H7 (cell line): Measurements from ENCODE around the gene DAAM1. TPM values are rescaled to one million over a fixed set of nuclear protein-coding genes. Genes with fewer than 3 reads are reported as not detected.

ENCODE experiments used
- DNase-seq: peaks from one replicate; pipeline ENCODE4 v3.0.0; 2012
- H3K27me3 ChIP-seq: 2 replicates; pipeline ENCODE4 v1.6.0; 2011; ENCODE audit warnings: mild to moderate bottlenecking, low read length; ENCODE audit not compliant: control insufficient read depth, insufficient read depth
- H3K36me3 ChIP-seq: replicated peaks from 2 replicates; pipeline ENCODE4 v1.5.1; 2011; ENCODE audit warnings: low read length; ENCODE audit not compliant: control insufficient read depth, insufficient read depth
- H3K4me3 ChIP-seq: 2 replicates; pipeline ENCODE4 v1.5.1; 2011; ENCODE audit warnings: low read depth, mild to moderate bottlenecking, control low read depth, low read length, moderate library complexity; ENCODE audit not compliant: insufficient read depth
- total RNA-seq: library from RNA; depleted of rRNA; stranded (reverse); fragments of >200 nt; shearing (Covaris generic); gene quantifications from 2 replicates; pipeline ENCODE4 v1.2.3, GENCODE V29; 2014

DAAM1 gene
- total RNA-seq, 1 experiment from 2014 or later: 11.4 TPM

DNA sequence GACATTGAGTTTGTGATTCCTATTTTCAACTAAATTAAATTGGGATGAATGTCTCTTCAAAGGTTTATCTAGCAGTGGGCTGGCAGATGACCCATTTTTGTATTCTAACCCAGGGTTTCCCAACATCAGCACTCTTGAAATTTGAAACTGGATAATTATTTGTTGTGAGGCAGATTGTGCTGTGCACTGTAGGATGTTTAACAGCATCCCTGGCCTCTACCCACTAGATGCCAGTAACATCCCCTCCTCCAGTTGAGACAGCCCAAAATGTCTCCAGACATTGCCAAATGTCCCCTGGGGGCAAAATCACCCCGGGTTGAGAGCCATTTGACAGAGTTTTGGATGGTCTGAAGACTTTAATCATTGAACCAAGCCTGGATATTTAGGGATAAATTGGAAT lies 11.1 kb downstream of the DAAM1 start:
- Histone ChIP-seq H3K4me3 (no peak overlapping the region), H3K27me3 (no peaks in the 10 kb centered on the region), H3K36me3 (no peaks in the 10 kb centered on the region)
- DNase-seq: no peak

DNA sequence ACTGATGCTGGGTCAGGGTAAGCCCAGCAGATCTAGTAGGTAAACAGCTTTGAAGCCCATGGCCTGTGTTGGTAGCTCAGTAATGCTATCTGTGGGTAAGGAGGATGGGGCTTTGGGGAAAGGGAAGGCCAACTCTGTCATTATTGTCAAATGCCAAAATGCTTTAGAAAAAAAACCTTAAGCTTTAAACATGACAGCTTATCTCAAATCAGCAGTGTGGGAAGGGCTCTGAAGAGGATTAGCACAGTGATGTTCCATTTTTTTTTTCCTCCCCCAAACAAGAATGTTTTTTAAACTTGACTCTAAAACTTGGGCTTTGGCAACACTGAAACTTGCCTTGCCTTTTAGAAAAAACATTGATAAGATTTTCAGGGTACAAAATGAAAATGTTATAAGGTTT lies 11.7 kb downstream of the DAAM1 start:
- Histone ChIP-seq H3K36me3 (no peaks in the 10 kb centered on the region), H3K4me3 (no peak overlapping the region), H3K27me3 (no peaks in the 10 kb centered on the region)
- no peak for DNase-seq

DNA sequence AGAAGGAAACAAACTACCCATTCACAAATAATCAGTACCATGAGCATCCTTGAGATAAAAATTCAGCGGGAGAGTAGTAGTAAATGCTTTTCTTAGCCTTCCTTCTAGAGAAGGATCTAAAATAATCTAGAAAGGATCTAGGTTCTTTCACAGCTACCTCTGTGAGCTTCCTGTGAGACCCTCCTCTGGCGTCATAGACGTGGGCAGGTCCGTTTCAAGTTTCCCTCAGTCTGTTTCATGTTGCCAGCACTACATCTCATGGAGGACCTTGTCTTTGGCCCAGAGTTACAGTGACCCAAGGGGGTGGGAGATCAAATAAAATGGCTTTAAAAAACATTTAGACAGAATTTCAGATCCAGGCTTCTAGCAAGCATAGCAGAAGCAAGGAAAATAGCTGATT lies 13.6 kb downstream of the DAAM1 start:
- Histone ChIP-seq H3K27me3 (no peaks in the 10 kb centered on the region), H3K36me3 (no peaks in the 10 kb centered on the region), H3K4me3 (no peak overlapping the region)
- no peak for DNase-seq

GRCh38 chr14:59204305-59204704 lies 15.8 kb downstream of the DAAM1 start:
- no peak overlapping the region for H3K4me3 ChIP-seq
- H3K36me3 ChIP-seq: no peaks in the 10 kb centered on the region
- DNase-seq: no peak
- no peaks in the 10 kb centered on the region for H3K27me3 ChIP-seq

DNA sequence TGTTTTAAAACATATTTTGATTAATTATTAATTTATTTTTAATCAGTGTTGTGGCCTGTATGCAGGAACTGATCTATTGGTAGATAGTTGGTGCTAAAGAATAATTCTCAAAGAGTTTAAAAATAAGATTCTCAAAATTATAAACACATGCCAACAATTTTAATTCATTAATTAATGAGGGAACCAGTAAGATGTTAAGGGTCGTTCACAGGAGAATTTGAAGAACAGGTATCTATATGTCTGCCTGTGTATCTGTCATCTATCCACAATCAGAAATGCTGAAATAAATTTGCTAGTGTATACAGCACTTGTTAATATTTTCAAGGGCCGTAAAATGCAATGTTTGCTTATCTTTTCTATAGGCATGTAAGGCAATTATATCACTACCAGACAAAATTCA lies 18.4 kb downstream of the DAAM1 start:
- H3K36me3 ChIP-seq: no peaks in the 10 kb centered on the region
- no peak overlapping the region for H3K4me3 ChIP-seq
- DNase-seq: no peak
- no peaks in the 10 kb centered on the region for H3K27me3 ChIP-seq

- no peak for DNase-seq
- Histone ChIP-seq H3K36me3 (no peaks in the 10 kb centered on the region), H3K4me3 (no peak overlapping the region), H3K27me3 (no peaks in the 10 kb centered on the region)
Measured at GRCh38 chr14:59207506-59207933, 19.1 kb downstream of the DAAM1 start.

DNA sequence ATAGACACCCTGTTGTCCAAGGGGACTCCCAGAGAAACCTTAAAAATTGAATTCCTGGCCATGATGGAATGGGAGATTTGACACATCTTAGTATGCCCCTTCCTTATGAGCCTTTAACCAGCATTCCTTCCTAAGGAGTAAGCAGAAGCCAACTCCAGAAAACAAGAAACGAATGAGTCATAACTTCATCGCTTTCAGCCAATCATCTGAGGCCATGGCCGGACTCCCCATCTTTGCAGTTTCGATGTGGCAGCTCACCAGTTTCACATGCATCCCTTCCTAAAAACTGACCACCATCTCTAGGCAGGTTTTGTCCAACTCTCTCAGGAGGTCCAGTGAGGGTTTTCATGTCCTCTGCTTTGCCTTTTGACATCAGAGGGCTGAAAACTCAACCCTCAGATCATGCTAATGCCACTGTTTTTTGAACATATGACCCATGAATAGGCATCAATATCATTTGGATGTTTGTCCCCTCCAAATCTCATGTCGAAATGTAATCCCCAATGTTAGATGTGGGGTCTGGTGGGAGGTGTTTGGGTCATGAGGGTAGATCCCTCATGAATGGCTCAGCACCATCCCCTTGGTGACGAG lies 19.9 kb downstream of the DAAM1 start:
- Histone ChIP-seq H3K36me3 (no peaks in the 10 kb centered on the region), H3K27me3 (no peaks in the 10 kb centered on the region), H3K4me3 (no peak overlapping the region)
- no peak for DNase-seq

DNA sequence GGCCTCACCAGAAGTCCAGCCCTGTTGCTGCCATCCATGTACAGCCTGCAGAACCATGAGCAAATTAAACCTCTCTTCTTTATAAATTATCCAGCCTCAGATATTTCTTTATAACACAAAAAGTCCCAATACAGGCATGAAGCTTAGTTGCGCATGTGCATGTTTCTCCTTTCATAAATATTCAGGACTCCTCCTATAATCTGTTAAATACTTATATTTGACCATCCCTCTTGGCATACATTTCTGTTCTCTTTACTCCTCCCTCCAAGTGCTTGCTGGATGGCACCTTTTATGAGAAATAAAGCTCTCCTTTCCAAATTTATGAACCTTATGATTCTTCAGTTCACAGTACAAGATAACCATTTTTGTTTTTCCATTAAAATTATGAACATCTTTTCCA lies 20.5 kb downstream of the DAAM1 start:
- no peak for DNase-seq
- no peaks in the 10 kb centered on the region for H3K27me3 ChIP-seq
- H3K4me3 ChIP-seq: no peak overlapping the region
- H3K36me3 ChIP-seq: no peaks in the 10 kb centered on the region

DNA sequence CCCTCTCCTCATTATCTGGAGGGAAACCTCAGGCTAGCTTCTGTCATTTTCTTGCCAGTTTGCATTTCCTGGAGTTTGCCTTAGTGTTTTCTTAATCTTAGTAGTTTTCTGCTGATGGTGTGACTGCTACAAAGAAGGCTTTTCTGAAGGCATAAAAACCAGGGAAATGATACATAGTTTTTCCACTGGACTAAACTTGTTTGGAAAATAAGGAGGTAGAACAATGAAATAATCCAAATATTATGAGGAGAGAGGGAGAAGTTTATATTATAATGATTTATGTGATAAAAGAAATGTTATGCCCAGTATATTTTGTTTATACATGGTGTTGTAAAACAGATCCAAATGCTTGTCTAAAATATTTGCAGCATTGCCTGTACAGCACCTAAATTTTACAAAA lies 22.2 kb downstream of the DAAM1 start:
- no peak overlapping the region for H3K4me3 ChIP-seq
- no peaks in the 10 kb centered on the region for H3K36me3 ChIP-seq
- DNase-seq: no peak
- no peaks in the 10 kb centered on the region for H3K27me3 ChIP-seq

DNA sequence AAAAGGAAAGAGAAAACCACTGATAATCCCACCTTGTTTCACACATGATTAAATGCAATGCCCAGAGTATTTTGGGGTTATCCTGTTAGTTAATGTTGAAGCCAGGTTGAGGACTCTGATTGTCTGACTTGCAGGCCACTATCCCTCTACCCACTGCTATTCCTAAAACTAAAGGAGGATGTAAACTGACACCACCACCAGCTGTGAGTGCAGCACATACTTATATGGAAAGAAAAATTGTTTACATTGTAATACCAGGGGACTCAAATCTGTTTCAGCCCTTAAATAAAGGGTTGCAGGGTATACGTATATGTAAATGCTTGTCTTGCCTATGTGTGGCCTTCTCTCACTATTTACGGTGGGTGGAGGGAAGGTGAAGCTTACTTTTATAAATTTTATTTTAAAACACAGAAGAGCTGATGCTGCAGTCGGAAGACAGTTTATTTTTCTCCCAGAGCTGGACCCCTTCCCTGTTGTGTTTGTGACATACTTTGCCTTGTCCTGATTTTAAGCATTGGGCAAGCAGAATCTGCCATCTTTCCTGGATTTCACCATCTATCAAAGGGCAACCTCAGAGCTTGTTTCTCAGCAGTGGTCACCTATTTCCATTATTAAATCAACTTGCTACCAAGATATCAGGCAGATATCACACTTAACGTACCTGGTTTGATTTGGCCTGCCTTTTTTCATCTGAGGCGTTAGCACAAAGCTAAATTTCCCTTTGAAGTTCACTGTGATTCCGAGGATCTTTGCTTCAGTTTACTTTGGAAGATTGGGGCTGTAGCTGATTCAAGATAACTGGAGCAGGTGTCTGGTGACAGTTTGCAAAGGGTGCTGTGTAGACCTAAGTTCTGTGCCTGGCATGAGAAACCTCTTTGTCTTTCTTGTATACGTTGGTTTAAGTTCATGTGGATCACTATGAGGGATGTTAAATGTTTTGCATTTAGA lies 25.2 kb downstream of the DAAM1 start:
- Histone ChIP-seq H3K27me3 (no peaks in the 10 kb centered on the region), H3K4me3 (no peak overlapping the region), H3K36me3 (no peaks in the 10 kb centered on the region)
- no peak for DNase-seq

- DNase-seq: no peak
- Histone ChIP-seq H3K36me3 (no peaks in the 10 kb centered on the region), H3K4me3 (no peak overlapping the region), H3K27me3 (no peaks in the 10 kb centered on the region)
Measured at GRCh38 chr14:59214702-59215302, 26.3 kb downstream of the DAAM1 start.

DNA sequence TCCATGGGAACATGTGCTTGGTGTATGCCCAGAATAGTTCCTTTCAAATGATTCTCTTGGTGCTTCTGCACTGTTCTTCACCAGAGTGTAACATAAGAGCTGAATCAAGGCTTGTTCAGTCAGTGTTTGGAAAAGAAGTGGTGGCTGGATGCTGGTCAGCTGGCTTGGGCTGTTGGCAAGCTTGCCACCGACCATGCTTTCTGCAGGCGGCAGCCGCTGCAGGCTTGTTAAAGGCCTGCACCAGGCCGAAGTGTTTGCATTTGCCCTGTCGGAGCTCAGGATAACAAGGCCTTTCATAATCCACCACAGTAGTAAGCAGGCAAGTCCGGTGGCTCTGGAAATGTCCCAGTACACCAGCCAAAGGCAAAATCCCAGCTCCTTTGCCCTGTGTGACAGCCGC lies 26.9 kb downstream of the DAAM1 start:
- no peak for DNase-seq
- no peaks in the 10 kb centered on the region for H3K36me3 ChIP-seq
- H3K4me3 ChIP-seq: no peak overlapping the region
- no peaks in the 10 kb centered on the region for H3K27me3 ChIP-seq

- Histone ChIP-seq H3K36me3 (no peaks in the 10 kb centered on the region), H3K27me3 (no peaks in the 10 kb centered on the region), H3K4me3 (no peak overlapping the region)
- DNase-seq: no peak
Measured at GRCh38 chr14:59215757-59216156, 27.3 kb downstream of the DAAM1 start.

- no peak for DNase-seq
- Histone ChIP-seq H3K4me3 (no peak overlapping the region), H3K36me3 (no peaks in the 10 kb centered on the region), H3K27me3 (no peaks in the 10 kb centered on the region)
Measured at GRCh38 chr14:59217011-59217410, 28.5 kb downstream of the DAAM1 start.

GRCh38 chr14:59221568-59221967 lies 33.1 kb downstream of the DAAM1 start:
- Histone ChIP-seq H3K27me3 (no peaks in the 10 kb centered on the region), H3K36me3 (no peaks in the 10 kb centered on the region), H3K4me3 (no peak overlapping the region)
- DNase-seq: no peak
